Measurements from ENCODE around the gene GABRA6. TPM values are rescaled to one million over a fixed set of nuclear protein-coding genes. Genes with fewer than 3 reads are reported as not detected.
"Not testable (repeated sequence)": the region's sequence is repeated elsewhere in the genome, so short reads cannot be mapped to it uniquely, and the experiment has no call there.

GABRA6 gene
- total RNA-seq (ENCODE audit: unreplicated experiment) = not detected
- long read RNA-seq = 0 reads

DNA sequence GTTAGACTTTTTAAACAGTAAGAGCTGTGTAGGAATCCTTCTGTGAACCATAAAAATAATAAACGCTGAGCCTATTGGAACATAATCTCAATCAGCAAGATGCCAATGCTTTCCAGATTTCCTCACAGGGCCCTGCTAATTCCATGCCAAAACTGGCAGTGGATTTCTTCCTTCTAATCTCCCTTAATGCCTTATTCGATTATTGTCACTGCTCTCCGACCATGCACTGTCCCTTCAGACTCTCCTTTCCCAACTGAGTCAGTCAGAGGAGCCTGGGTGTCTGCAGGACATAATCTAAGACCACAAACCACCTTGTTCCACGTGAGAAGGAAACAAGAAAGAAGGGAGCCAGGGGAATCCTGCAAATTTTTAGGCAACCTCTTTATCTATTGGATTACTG is at the start of gene GABRA6:
Gene GABRA6, plus strand, starts transcription at position 261 of the 400 bp plus-strand sequence. CDS start 269 bp downstream, outside the sequence.
- Mint-ChIP-seq H3K36me3 (ENCODE audit: low read depth, unreplicated experiment) (no peaks in the 10 kb centered on the region), H3K27ac (ENCODE audit: unreplicated experiment) (no peak within 1 kb of the TSS), H3K4me3 (ENCODE audit: unreplicated experiment) (no peak within 1 kb of the TSS), H3K4me1 (ENCODE audit: unreplicated experiment) (no peaks in the 10 kb centered on the region), H3K9me3 (ENCODE audit: unreplicated experiment) (no peaks in the 10 kb centered on the region), H3K27me3 (ENCODE audit: unreplicated experiment) (no peaks in the 10 kb centered on the region)
- DNase-seq (ENCODE audit: low spot score) = no peak
- TF ChIP-seq CTCF (IDR thresholded peaks at IDR 0.05; ENCODE audit: unreplicated experiment) = no peak

DNA sequence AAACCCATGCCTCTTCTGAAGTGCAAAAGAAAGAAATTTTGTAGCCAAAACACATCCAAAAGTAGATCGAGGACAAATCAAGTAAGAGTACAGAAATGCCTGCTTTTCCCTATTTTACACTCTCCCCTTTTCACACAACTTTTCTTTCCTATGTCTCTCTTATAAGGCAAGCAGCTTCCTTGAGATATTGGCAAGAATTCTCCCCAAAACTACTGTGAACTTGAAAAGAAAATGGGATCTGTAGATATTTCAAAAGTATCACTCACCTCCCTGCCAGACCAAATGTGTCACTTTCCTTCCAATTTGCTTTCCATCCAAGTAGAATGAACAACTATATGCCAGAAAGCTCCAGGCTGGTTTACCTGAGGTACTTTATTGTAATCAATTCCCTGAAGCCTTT is 47.9 kb upstream of the GABRA6 start:
- Mint-ChIP-seq H3K9me3 (ENCODE audit: unreplicated experiment) (no peaks in the 10 kb centered on the region), H3K4me3 (ENCODE audit: unreplicated experiment) (no peak overlapping the region), H3K27ac (ENCODE audit: unreplicated experiment) (no peak overlapping the region), H3K27me3 (ENCODE audit: unreplicated experiment) (no peaks in the 10 kb centered on the region), H3K4me1 (ENCODE audit: unreplicated experiment) (peaks cover 8% of the 10 kb centered on the region), H3K36me3 (ENCODE audit: low read depth, unreplicated experiment) (no peaks in the 10 kb centered on the region)
- no peak for TF ChIP-seq CTCF (IDR thresholded peaks at IDR 0.05; ENCODE audit: unreplicated experiment)
- no peak for DNase-seq (ENCODE audit: low spot score)

GRCh38 chr5:161641444-161641843 is 44.1 kb upstream of the GABRA6 start:
- H3K36me3 Mint-ChIP-seq (ENCODE audit: low read depth, unreplicated experiment) = no peaks in the 10 kb centered on the region
- no peak overlapping the region for H3K27ac Mint-ChIP-seq (ENCODE audit: unreplicated experiment)
- no peak for DNase-seq (ENCODE audit: low spot score)
- no peaks in the 10 kb centered on the region for H3K9me3 Mint-ChIP-seq (ENCODE audit: unreplicated experiment)
- no peaks in the 10 kb centered on the region for H3K27me3 Mint-ChIP-seq (ENCODE audit: unreplicated experiment)
- H3K4me3 Mint-ChIP-seq (ENCODE audit: unreplicated experiment) = no peak overlapping the region
- TF ChIP-seq CTCF (IDR thresholded peaks at IDR 0.05; ENCODE audit: unreplicated experiment) = no peak
- H3K4me1 Mint-ChIP-seq (ENCODE audit: unreplicated experiment) = peaks cover 8% of the 10 kb centered on the region

- TF ChIP-seq CTCF (IDR thresholded peaks at IDR 0.05; ENCODE audit: unreplicated experiment) = no peak
These were observed 40.3 kb upstream of the GABRA6 start for GRCh38 chr5:161645264-161645663.

DNA sequence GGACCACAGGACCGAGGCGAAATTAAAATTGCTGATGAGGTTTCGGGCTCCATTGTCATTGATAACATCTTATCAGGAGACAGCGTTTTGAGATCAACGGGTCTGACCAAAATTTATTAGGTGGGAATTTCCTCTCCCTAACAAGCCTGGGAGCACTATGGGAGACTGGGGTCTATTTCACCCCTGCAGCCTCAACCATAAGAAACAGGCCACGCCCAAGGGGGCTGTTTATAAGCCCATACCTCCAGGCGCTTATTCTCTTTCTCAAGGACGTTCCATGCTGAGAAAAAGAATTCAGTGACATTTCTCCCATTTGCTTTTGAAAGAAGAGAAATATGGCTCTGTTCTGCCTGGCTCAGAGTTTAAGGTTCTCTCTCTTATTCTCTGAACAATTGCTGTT is 33.6 kb upstream of the GABRA6 start:
- H3K4me1 Mint-ChIP-seq (ENCODE audit: unreplicated experiment); H3K9me3 Mint-ChIP-seq (ENCODE audit: unreplicated experiment); H3K4me3 Mint-ChIP-seq (ENCODE audit: unreplicated experiment); H3K36me3 Mint-ChIP-seq (ENCODE audit: low read depth, unreplicated experiment); DNase-seq (ENCODE audit: low spot score); H3K27ac Mint-ChIP-seq (ENCODE audit: unreplicated experiment); H3K27me3 Mint-ChIP-seq (ENCODE audit: unreplicated experiment): not testable (repeated sequence)

More at GRCh38 chr5:161645264-161645663, 40.3 kb upstream of the GABRA6 start:
- H3K4me3 Mint-ChIP-seq (ENCODE audit: unreplicated experiment) = no peak overlapping the region
- DNase-seq (ENCODE audit: low spot score) = no peak
- H3K36me3 Mint-ChIP-seq (ENCODE audit: low read depth, unreplicated experiment) = no peaks in the 10 kb centered on the region
- H3K4me1 Mint-ChIP-seq (ENCODE audit: unreplicated experiment) = no peaks in the 10 kb centered on the region
- H3K27me3 Mint-ChIP-seq (ENCODE audit: unreplicated experiment) = no peaks in the 10 kb centered on the region
- H3K27ac Mint-ChIP-seq (ENCODE audit: unreplicated experiment) = no peak overlapping the region
- no peaks in the 10 kb centered on the region for H3K9me3 Mint-ChIP-seq (ENCODE audit: unreplicated experiment)

Data from endothelial cell (in vitro differentiated cells).